GM21786 (cell line): Measurements from ENCODE around the gene ZNF680.
"Not testable (repeated sequence)": the region's sequence is repeated elsewhere in the genome, so short reads cannot be mapped to it uniquely, and the experiment has no call there.

Experiments
- ATAC-seq: cut with Tn5 transposase; IDR thresholded peaks from one replicate; pipeline ENCODE4 v1.9.1; 2021; ENCODE audit not compliant: unreplicated experiment

ZNF680 gene

GRCh38 chr7:64557601-64558322 lies 5.1 kb downstream of the ZNF680 start:
- ATAC-seq, result no peak

- ATAC-seq, result no peak
These were observed 7.8 kb downstream of the ZNF680 start for GRCh38 chr7:64555046-64555445.

DNA sequence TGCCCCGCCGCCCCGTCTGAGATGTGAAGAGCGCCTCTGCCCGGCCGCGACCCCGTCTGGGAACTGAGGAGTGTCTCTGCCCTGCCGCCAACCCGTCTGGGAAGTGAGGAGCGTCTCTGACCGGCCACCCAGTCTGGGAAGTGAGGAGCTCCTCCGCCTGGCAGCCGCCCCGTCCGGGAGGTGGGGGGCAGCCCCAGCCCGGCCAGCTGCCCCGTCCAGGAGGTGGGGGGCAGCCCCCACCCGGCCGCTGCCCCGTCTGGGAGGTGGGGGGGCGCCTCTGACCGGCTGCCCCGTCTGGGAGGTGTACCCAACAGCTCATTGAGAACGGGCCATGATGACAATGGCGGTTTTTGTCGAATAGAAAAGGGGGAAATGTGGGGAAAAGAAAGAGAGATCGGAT lies 8.7 kb downstream of the ZNF680 start:
- ATAC-seq, result not testable (repeated sequence)

GRCh38 chr7:64551375-64552142 lies 11.3 kb downstream of the ZNF680 start:
- no peak for ATAC-seq

GRCh38 chr7:64544010-64544409 lies 18.9 kb downstream of the ZNF680 start:
- no peak for ATAC-seq

- ATAC-seq, result no peak
These were observed 21.2 kb downstream of the ZNF680 start for GRCh38 chr7:64541438-64542359.

GRCh38 chr7:64533756-64534155 lies 29.1 kb downstream of the ZNF680 start:
- ATAC-seq, result no peak

- ATAC-seq, result no peak
These were observed 34.1 kb downstream of the ZNF680 start for GRCh38 chr7:64528770-64529169.

GRCh38 chr7:64521409-64521984 lies 41.4 kb downstream of the ZNF680 start:
- no peak for ATAC-seq

- no peak for ATAC-seq
These were observed 46.4 kb downstream of the ZNF680 start for GRCh38 chr7:64516451-64516850.

GRCh38 chr7:64515781-64516180 lies 47.1 kb downstream of the ZNF680 start:
- ATAC-seq, result no peak

- no peak for ATAC-seq
These were observed 47.5 kb downstream of the ZNF680 start for GRCh38 chr7:64515330-64515729.

DNA sequence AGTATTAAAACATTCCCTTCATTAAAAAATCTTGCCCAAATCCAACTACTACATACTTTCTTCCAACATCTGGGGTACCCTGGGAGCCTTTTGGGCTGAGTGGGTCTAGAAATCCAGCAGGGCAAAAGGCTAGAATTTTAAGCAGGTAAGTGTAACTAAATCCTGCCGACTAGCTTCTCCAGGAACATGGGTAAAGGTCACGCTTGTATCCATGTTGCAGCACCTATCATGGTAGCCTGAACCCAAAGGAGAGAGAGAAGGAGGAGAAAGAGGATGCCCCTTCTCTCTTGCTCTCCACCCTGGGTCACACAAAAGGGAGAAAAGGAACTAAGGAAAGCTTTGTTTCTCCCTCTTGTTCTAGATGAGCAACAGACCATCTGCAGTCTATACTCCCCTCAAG lies 53.3 kb downstream of the ZNF680 start:
- ATAC-seq, result no peak

- ATAC-seq, result no peak
These were observed 58.2 kb downstream of the ZNF680 start for GRCh38 chr7:64504581-64505120.

- no peak for ATAC-seq
These were observed 64.6 kb downstream of the ZNF680 start for GRCh38 chr7:64498270-64498669.

GRCh38 chr7:64494912-64495461 lies 67.9 kb downstream of the ZNF680 start:
- ATAC-seq, result no peak

DNA sequence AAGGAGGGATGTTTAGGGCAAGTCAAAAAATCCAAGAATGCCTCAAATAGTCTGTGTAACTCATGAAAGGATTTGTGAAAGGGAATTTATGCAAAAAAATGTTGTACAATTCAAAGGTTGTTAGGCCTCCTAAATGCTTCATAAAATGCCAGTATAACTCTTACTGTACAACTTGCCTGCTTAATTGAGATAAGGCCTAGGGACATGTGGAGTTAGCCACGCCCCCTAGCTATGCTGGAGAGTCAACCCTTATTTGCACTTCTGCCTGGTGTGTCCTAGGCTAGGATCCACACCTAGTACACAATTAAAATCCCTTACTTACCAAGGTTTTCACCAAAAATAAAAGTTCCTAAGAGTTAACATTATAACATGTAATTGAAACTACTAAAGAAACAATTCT lies 77.2 kb downstream of the ZNF680 start:
- ATAC-seq, result no peak
